A549 (cell line): ENCODE results near the gene PUM1.

Experiments
- CEBPB ChIP-seq, 2 experiments: fragments of >200 bp in 1 of 2; sonication (Bioruptor Twin) in 1 of 2; formaldehyde crosslinking in 1 of 2; IDR thresholded peaks; 2 replicates each; pipeline ENCODE4 v1.6.1; 2012 to 2016
- MYC ChIP-seq: IDR thresholded peaks from 2 replicates; pipeline ENCODE4 v1.6.1; 2012; ENCODE audit warnings: mild to moderate bottlenecking, inconsistent platforms, low read length, improper control_type of control experiment, borderline replicate concordance
- NPAS2 ChIP-seq: fragments of 250-450 bp; sonication (Bioruptor Pico); IDR thresholded peaks from 2 replicates; pipeline ENCODE4 v1.8.0; 2022; ENCODE audit warnings: mild to moderate bottlenecking, moderate library complexity, borderline replicate concordance
- TP53 ChIP-seq: fragments of 250-450 bp; sonication (Bioruptor Pico); IDR thresholded peaks from 2 replicates; pipeline ENCODE4 v1.5.0; 2021; ENCODE audit warnings: mild to moderate bottlenecking, moderate library complexity
- TF ChIP-seq, protein P1 (sequence below): fragments of >200 bp; sonication (Bioruptor Twin); formaldehyde crosslinking; IDR thresholded peaks from 3 replicates; pipeline ENCODE4 v1.5.1; 2016
- TF ChIP-seq, protein P2 (sequence below): fragments of 250-450 bp; sonication (Bioruptor Pico); IDR thresholded peaks from 2 replicates; pipeline ENCODE4 v1.5.0; 2021; ENCODE audit warnings: mild to moderate bottlenecking, moderate library complexity, borderline replicate concordance
- TF ChIP-seq, protein P3 (sequence below): fragments of 200-600 bp; sonication (generic); IDR thresholded peaks from 2 replicates; pipeline ENCODE4 v1.6.1; 2016; ENCODE audit warnings: antibody characterized with exemption, mild to moderate bottlenecking, moderate library complexity

DNA sequence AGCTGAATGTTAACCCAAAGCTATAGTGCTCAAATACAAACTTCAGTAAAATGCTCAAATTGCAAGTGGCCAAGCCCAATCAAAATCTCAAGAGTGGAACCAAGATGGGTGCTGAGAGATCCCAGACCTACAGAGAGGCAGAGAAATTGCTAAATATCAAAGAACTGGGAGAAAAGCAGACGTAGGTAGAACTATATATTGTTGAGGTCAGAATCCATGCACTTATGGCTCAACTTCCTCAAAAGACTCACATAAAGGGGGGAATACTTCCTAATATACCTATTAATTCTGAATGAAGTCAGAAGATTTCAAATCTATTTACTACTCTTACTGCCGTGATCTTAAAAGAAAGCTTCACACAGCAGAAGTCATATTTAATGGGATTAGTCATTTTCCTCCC, 65.2 kb downstream of the PUM1 start:
- TF ChIP-seq NPAS2 (CRISPR knock-in tag) (no peak), TP53 (no peak), CEBPB (IDR thresholded peaks at IDR 0.05) (no peak), MYC (no peak)
- TF ChIP-seq, protein P1, sequence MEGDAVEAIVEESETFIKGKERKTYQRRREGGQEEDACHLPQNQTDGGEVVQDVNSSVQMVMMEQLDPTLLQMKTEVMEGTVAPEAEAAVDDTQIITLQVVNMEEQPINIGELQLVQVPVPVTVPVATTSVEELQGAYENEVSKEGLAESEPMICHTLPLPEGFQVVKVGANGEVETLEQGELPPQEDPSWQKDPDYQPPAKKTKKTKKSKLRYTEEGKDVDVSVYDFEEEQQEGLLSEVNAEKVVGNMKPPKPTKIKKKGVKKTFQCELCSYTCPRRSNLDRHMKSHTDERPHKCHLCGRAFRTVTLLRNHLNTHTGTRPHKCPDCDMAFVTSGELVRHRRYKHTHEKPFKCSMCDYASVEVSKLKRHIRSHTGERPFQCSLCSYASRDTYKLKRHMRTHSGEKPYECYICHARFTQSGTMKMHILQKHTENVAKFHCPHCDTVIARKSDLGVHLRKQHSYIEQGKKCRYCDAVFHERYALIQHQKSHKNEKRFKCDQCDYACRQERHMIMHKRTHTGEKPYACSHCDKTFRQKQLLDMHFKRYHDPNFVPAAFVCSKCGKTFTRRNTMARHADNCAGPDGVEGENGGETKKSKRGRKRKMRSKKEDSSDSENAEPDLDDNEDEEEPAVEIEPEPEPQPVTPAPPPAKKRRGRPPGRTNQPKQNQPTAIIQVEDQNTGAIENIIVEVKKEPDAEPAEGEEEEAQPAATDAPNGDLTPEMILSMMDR, result no peak
- TF ChIP-seq, protein P2, sequence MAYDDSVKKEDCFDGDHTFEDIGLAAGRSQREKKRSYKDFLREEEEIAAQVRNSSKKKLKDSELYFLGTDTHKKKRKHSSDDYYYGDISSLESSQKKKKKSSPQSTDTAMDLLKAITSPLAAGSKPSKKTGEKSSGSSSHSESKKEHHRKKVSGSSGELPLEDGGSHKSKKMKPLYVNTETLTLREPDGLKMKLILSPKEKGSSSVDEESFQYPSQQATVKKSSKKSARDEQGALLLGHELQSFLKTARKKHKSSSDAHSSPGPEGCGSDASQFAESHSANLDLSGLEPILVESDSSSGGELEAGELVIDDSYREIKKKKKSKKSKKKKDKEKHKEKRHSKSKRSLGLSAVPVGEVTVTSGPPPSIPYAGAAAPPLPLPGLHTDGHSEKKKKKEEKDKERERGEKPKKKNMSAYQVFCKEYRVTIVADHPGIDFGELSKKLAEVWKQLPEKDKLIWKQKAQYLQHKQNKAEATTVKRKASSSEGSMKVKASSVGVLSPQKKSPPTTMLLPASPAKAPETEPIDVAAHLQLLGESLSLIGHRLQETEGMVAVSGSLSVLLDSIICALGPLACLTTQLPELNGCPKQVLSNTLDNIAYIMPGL (CRISPR knock-in tag), result no peak
- TF ChIP-seq, protein P3, sequence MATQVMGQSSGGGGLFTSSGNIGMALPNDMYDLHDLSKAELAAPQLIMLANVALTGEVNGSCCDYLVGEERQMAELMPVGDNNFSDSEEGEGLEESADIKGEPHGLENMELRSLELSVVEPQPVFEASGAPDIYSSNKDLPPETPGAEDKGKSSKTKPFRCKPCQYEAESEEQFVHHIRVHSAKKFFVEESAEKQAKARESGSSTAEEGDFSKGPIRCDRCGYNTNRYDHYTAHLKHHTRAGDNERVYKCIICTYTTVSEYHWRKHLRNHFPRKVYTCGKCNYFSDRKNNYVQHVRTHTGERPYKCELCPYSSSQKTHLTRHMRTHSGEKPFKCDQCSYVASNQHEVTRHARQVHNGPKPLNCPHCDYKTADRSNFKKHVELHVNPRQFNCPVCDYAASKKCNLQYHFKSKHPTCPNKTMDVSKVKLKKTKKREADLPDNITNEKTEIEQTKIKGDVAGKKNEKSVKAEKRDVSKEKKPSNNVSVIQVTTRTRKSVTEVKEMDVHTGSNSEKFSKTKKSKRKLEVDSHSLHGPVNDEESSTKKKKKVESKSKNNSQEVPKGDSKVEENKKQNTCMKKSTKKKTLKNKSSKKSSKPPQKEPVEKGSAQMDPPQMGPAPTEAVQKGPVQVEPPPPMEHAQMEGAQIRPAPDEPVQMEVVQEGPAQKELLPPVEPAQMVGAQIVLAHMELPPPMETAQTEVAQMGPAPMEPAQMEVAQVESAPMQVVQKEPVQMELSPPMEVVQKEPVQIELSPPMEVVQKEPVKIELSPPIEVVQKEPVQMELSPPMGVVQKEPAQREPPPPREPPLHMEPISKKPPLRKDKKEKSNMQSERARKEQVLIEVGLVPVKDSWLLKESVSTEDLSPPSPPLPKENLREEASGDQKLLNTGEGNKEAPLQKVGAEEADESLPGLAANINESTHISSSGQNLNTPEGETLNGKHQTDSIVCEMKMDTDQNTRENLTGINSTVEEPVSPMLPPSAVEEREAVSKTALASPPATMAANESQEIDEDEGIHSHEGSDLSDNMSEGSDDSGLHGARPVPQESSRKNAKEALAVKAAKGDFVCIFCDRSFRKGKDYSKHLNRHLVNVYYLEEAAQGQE, result no peak
